Activated CD8-positive, alpha-beta memory T cell treated with anti-CD3 and anti-CD28 coated beads, Interleukin-2, amount 50 U/mL, for 24 hours (primary cell): ENCODE measurements around the gene PLA2G6.
"Not testable (repeated sequence)": the region's sequence is repeated elsewhere in the genome, so short reads cannot be mapped to it uniquely, and the experiment has no call there.

Experiments used
- DNase-seq: peaks from one replicate; pipeline ENCODE4 v3.0.0-alpha.2; 2020; ENCODE audit errors: extremely low read depth

Gene PLA2G6

DNA sequence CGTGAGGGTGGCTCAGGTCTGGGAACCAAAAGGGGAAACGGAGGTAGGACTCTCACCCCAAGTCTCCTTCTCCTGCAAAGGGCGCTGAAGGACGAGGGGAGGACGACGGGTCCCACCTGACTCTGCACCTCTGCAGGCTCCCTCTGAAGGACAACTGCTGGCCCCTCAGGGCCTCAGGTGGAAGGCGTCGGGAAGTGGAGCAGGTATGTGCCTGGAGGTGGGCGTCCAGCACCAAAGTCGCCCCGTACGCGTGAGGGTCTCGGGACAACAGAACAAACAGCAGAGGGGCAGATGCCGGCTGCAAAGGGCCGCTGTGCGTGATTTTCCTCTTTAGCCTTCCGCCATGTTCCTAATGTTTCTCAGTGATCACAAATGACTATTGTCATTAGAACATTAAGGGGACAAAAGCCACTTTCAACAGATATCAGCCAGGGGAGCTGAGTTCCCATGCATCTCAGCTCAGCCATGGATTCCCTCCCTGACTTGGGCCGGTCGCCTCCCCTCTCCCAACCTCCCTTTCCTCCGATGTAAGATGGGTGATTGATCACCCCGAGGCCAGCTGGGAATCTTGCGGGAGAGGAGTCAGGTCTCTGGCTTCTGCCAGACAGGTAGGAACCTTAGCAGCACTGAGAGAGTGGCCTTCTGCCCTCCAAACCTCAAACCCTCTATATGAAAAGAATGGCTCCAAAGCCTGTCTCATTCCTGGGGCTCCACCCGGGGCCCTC, 98.5 kb downstream of the PLA2G6 start:
- DNase-seq, result no peak

DNA sequence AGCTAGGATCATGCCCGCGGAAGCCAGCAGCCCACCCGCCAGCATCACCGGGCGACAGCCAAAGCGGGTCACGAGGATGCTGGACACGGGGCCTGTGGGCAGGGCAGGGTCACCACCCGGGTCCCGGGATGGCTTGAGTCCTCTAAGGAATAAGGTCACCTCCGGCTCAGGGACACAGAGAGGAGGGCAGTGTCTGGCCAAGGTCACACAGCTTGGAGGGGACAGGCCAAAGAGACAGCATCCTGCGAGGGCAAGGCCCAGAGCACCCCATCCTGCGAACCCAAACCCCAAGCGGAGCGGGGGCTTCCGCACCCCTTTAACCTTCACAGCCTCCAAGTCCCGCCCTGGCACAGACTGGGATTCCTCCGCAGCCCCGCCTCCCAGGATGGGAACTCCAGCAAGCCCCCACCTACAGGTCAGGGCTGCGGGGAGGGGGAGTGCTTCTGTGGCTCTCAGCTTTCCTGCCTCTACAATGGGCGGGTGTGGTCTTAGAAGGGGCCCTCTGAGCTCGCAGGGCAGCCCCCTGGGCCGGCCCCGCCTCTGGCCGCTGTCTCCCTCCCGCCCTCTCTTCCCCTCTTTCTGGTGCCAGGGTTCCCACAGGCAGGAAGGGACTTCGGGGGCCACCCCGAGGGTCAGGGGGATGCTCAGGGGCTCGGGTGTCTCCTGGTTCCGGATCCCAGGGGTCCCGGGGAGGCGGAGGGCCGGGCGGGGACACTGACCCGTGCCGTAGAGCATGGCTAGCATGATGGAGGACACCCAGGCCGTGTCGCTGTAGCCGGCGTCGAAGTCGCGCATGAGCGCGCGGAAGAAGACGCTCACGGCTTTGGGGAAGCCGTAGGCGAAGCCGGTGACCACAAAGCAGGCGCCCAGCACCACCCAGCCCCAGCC, 99.4 kb downstream of the PLA2G6 start:
- no peak for DNase-seq

DNA sequence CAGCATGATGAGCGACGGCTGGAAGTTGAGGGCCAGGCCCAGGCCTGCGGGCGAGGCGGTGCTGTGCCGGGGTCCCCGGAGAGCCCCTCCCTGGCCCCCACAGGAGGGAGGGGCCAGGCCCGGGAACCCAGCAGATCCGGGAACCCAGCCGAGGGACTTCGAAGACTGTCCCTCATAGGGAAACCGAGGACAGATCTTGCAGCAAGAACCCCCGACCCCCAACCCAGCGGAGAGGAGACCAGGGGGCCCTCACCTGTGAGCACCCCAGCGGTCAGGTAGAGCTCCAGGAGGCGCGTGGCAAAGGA, 100.0 kb downstream of the PLA2G6 start:
- DNase-seq, result no peak

DNA sequence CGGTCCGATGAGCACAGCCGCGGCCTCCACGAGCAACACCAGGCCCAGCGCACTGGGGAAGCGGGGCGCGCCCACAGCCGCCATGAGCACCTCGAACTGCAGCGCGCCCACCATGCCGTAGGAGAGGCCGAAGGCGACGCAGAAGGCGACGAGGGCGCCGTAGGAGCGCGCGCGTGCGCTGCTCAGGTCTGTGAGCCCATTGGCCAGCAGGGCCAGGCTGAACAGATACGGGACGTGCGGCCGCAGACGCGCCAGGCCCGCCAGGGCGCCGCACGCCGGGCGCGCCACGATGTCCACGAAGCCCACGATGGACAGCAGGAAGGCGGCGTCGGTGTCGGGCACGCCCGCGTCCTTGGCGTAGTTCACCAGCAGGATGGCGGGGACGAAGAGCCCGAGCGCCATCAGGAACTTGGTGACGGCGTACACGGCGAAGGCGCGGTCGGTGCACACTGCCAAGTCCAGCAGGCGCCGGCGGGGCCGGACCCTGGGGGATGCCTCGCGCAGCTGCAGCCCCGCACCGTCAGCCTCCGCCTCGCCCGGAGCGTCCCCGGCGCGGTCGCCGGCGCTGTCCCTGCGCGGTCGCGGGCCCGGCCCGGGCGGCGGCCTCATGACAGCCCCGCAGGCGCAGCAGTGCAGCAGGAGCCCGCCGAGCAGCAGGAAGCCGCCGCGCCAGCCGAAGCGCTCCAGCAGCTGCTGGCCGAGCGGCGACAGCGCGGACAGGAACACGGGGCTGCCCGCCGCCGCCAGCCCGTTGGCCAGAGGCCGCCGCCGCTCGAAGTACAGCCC, 100.6 kb downstream of the PLA2G6 start:
- no peak for DNase-seq

DNA sequence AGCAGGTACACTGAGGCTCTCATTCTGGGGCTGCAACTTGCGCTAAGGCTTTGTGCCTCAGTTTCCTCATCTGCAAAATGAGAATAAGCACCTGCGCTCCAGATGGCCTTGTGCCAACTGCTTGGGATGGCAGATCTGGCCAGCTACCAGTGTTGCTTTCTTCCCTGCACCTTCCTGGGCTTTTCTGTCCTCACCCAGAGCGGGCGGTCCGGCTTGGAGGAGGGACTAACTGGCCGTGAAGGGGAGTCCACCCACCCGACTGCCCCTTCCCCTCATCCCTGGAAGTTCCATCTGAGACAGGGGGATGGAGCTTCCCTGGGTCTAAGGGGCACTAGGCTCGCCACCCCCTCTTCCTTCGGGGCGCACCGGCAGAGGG, 101.2 kb downstream of the PLA2G6 start:
- no peak for DNase-seq

DNA sequence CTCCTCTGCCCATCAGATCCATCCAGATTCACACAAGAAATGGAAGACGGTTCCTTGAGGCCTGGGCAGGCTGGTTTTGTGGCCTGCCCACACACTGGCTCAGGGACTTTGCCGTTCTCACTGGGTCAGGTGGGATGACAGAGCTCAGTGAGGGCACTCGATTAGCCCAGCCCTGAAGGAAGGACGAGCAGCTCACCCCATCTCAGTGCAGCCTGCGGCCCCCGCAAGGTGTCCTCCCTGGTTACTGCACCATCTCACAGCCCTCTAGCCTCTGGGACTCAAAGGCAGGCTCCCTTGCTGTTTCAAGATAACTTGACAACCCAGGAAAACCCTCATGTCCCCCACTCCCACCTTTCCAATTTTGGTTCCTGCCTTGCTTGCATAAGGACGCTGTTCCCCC, 101.8 kb downstream of the PLA2G6 start:
- DNase-seq, result no peak

DNA sequence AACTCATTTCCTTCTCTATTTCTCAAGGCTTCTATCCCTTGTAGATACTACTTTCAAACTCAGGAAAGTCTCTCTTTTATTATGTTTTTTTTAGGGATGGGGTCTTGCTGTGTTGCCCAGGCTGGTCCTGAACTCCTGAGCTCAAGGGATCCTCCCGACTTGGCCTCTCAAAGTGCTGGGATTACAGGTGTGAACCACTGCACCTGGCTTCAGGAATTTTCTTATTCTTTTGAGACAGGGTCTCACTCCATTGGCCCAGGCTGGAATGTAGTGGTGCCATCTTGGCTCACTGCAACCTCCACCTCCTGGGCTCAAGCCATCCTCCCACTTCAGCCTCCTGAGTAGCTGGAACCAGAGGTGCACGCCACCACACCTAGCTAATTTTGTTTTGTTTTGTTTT, 102.4 kb downstream of the PLA2G6 start:
- DNase-seq, result not testable (repeated sequence)

DNA sequence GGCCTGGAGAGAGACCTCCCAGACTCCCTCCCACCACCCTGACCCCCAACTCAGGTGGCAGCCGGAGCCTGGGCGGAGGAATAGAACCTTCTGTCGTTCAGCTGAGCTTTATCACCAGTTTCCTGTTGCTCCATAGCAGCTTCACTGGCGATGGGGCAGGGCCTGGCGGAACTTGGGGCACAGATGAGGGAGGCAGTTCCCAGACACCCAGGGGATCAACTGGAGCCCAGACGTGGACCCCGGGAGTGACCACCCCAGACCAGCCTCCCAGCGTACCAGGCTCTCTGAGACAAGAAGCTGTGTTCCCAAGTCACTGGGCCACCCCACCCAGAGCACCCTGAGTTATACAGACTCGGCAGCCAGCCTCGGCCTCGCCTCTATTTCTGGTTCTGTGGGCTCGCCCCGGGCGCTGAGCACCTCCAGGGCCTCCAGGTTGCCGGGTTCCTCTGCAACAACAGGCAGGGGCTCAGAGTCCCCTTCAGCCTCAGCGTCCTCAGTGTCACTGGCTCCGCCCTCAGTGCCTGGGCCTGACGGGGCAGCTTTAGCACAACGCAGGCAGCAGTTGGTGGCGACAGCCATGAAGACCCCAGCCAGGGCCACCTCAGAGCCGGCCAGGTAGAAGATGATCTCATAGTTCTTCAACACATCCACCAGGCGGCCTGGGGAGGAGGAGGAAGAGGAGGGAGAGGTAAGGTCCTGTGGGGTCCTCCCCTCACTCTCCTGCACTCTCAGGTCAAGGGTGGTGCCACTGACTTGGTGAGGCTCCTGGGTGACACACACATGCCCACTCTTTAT, 103.4 kb downstream of the PLA2G6 start:
- DNase-seq, result no peak

DNA sequence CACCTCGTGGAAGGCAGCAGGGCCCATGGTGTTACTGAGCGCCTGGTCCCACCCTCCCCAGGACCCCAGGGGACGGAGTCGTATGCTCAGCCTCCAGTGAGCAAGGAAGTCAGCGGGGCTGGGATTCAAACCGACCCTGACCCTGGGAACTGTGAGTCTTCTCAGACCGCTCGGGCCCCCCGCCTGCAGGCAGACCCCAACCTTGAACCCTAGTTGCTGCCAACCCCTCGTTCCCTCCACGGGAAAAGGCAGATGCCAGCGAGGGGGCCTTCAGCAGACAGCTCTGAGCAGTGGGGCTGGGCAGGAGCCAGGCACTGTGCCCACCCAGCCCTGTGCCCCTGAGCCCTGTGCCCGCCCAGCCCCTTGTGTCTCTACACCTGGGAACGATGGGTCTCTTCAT, 104.0 kb downstream of the PLA2G6 start:
- DNase-seq, result no peak

DNA sequence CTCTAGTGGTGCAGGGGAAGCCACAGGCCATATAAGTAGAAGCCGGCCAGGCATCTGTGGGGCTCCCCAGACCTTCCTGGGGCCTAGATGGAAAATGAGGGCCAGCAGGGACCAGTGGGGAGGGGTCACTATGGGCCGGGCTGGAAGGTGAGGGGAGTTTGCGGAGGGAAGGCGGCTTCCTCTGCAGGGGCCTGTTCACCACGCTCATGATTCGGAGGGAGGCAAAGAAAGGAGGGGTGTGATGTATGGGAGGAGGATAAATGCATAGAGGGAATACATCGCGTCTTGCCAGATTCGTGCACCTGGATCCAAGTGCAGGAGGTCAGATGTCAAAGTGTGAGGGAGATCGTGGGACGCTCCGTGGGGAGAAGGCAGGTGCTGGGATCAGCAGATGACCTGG, 104.5 kb downstream of the PLA2G6 start:
- no peak for DNase-seq

DNA sequence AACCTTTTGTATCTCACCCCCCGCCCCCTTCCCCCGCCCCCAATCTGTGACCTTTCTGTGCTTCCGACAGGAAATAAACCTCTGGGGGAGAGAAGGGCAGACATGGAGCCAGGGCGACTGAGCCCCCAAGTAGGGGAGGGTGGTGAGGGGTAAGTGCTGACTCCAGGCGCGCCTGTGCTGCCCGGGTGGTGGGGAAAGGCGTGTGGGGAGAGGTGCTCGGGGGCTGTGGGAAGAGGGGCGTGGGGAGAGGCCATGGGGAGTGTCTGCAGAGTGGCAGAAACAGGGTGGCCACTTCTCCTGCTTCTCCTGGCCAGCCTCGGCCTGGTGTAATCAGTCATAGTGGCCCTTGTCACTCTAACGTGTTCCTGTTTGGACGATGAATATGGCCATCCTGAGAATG, 105.7 kb downstream of the PLA2G6 start:
- DNase-seq, result no peak

DNA sequence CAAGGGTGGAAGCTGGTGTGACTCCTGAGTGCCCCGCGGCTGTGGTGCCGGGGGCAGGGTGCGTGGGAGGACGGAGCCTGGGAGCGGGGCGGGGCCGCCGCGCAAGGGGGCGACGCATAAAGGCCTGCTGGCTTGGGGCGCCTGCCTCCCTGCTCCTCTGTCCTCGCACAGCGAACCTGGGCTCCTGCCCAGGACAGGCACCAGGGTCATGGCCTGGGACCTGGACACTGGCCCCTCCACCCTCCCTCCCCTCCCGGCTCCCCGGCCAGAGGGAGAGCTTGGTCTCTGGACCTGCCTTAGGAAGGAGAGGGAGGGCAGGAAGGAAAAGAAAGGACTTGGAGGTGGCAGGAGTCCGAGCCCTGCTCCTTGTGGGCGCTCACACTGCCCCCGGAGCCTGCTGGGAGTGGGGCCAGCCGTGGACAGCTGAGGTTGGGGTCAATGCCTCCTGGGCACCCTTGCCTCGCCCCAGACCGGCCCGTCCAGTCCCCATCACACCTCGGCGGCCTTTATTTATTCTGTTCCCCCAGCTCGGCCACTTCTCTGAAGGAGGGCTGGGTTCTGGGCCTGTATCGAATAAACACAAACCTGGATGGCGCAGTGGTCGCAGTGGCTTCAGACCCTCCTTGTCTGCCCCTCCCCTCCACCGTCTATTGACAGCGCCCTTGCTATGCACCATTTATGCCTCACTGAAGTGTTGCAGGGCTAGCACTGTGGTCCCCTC, 106.4 kb downstream of the PLA2G6 start:
- no peak for DNase-seq

DNA sequence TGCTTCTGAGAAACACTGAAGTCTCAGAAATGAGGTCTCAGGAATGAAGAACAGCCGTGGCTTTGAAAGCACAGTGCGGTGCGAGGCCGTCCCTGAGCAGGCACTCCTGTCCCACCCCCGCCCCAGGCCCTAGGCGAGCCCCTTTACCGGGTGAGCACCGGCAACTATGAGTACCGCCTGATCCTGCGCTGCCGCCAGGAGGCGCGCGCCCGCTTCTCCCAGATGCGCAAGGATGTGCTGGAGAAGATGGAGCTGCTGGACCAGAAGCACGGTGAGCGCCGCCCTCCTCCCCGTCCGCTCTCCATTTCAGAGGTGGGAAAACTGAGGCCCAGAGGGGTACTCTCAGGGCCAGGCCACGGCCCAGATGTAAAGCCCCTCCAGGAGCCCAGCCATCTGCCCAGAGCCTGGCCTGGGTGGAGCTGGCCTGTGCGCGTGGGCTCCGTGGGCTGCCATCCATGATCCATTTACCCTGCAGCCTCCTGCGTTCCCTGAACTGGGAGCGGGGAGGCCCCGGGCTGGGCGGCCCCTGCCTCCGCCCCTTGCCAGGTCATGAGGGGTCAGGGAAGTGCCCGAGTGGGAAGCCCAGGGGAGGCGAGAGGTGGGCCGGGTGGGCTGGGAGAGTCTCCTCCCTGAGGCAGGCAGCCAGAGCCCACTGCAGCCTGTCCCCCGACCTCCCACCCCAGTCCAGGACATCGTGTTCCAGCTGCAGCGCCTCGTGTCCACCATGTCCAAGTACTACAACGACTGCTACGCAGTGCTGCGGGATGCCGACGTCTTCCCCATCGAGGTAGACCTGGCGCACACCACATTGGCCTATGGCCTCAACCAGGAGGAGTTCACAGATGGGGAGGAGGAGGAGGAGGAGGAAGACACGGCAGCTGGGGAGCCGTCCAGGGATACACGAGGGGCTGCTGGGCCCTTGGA, 107.2 kb downstream of the PLA2G6 start:
- DNase-seq, result no peak

DNA sequence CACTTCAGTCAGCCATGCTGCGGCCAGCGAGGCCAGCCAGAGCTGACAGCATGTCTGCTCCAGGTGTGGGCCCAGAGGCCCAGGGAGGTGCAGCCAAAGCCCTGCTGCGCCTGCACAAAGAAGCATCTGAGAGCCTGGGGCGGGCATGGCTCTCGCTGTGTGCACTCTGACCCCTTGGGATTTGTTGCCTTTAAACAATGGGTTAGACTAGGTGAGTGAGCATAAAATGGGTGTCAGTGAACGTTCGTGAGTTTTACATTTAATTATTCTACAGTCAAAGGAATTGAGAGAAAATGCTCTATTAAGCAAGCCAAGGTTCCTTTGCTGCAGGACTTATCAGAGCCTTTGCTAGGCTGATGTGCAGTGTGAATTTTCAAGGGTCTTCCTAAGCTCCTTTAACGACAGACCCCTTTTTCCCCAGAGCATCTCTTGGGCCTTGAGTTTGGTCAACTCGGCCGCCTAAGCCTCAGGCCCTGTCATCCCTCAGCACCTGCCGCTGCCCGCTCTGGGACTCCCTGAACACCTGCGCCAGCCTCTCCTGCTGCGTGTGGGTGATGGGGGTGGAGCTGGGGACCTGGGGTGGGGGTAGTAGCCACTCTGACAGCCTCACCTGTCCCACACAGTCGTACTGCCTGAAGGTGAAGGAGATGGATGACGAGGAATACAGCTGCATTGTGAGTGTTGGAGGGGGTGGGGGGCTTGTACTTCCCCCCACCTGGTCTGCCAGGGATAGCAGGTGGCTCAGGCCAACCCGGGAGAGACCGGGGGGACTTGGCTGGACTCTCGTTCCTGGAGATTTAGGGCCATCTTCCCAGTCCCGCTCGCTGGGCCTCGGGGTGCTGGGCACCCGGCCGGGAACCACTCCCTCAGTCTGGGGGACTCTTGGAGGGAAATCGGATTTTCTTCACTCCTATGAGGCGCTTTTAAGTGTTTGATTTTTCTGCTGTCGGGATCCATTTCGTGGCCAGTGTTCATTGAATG, 108.2 kb downstream of the PLA2G6 start:
- DNase-seq, result no peak

DNA sequence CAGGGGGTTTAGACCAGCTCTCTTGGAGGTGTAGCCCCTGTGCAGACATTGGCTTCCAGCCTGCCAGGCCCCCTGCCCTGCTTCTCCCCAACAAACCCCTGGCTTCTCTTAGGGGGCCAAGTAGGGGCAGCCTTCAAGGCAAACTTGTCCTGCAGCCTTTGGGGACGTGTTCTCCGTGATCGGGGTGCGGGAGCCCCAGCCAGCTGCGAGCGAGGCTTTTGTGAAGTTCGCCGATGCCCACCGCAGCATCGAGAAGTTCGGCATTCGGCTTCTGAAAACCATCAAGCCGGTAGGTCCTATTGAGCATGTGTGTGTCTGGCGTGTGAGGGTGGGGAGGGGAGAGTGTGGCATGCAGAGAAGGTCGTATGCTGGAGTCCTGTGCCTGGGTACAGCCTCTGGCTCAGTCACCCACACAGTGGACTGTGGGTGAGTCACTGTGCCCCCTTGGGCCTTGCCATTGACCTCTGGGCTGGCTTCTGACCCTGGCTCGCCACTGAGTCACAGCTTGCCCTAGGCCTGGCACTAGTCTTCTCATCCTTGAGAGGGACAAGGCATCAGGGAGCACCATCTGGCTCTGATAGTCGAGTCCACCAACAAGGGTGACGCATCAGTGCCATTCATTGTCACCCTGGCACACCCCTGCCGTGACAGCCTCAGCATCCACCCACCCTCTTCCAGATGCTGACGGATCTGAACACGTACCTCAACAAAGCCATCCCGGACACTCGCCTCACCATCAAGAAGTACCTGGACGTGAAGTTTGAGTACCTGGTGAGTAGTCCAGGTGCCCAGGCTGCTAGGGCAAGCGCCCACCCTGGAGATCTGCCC, 109.1 kb downstream of the PLA2G6 start:
- DNase-seq, result no peak

DNA sequence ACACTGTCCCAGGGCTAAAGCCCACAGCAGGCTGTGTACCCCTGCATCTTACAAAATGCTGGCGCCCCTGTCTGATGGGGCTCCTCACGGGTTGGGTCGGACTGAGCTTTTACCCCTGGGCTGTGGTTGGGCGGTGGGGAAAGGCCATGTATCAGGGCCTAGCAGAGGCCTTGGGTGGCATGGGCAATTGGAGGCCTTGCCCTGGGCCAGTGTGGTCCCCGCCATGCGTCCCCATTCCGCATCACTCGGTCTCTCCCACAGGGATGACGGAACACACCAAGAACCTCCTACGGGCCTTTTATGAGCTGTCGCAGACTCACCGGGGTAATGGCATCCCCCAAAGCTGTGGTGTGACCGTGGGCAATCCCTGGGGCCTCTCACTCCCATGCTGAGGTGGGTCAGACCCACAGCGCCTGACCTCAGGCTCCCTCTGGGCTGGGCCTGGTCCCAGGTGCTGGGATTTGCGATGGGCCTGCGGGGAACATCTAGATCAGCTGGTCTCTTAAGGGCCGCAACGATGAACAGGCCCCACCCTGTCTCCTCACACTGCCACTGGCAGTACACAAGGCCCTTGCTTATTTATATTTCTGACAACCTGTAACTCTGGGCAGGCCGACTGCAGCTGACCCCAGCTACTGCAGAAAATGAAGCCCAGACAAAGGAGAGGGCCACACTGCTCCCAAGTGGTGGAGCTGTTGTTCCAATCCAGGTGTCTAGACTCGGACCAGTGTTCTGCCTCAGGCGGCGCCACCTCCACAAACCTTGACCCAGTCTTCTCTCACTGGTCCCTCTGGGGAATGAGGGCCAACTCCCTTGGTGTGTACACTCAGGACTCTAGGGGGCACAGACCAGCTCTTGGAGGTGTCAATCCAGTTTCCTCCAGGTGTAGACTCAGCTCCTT, 110.0 kb downstream of the PLA2G6 start:
- DNase-seq, result no peak
